LNCaP clone FGC (cell line): ENCODE results near the gene SALL4.
"Not testable (repeated sequence)": the region's sequence is repeated elsewhere in the genome, so short reads cannot be mapped to it uniquely, and the experiment has no call there.

Experiments used
- DNase-seq: peaks from one replicate; pipeline ENCODE4 v3.0.0-alpha.2; 2011; ENCODE audit warnings: low read depth
- H3K4me3 ChIP-seq: 2 replicates; pipeline ENCODE4 v1.5.1; 2011; ENCODE audit warnings: mild to moderate bottlenecking, low read depth, low read length, control low read depth
- TF ChIP-seq, protein P1 (sequence below): IDR thresholded peaks from 2 replicates; pipeline ENCODE4 v1.5.1; 2012; ENCODE audit warnings: mild to moderate bottlenecking; ENCODE audit not compliant: control insufficient read depth, insufficient read depth; ENCODE audit errors: extremely low read depth

Gene SALL4

GRCh38 chr20:51766994-51767866 lies 35.1 kb downstream of the SALL4 start:
- peak; percentile 62 for DNase-seq
- H3K4me3 ChIP-seq = peak overlapping the region; percentile 94
- TF ChIP-seq, protein P1, sequence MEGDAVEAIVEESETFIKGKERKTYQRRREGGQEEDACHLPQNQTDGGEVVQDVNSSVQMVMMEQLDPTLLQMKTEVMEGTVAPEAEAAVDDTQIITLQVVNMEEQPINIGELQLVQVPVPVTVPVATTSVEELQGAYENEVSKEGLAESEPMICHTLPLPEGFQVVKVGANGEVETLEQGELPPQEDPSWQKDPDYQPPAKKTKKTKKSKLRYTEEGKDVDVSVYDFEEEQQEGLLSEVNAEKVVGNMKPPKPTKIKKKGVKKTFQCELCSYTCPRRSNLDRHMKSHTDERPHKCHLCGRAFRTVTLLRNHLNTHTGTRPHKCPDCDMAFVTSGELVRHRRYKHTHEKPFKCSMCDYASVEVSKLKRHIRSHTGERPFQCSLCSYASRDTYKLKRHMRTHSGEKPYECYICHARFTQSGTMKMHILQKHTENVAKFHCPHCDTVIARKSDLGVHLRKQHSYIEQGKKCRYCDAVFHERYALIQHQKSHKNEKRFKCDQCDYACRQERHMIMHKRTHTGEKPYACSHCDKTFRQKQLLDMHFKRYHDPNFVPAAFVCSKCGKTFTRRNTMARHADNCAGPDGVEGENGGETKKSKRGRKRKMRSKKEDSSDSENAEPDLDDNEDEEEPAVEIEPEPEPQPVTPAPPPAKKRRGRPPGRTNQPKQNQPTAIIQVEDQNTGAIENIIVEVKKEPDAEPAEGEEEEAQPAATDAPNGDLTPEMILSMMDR = 0 out of 2 replicates have a peak, but pooled peaks have one; percentile 1

DNA sequence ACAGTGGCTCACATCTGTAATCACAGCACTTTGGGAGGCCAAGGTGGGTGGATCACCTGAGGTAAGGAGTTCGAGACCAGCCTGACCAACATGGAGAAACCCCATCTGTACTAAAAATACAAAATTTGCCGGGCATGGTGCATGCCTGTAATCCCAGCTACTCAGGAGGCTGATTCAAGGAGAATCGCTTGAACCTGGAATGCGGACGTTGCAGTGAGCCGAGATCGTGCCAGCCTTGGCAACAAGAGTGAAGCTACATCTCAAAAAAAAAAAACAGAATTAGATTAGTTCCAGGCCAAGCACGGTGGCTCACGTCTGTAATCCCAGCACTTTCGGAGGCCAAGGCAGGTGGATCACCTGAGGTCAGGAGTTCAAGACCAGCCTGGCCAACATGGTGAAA lies 36.9 kb downstream of the SALL4 start:
- H3K4me3 ChIP-seq, DNase-seq: not testable (repeated sequence)

GRCh38 chr20:51763965-51764602 lies 38.2 kb downstream of the SALL4 start:
- DNase-seq = no peak
- TF ChIP-seq, protein P1 = no peak
- H3K4me3 ChIP-seq = no peak overlapping the region

DNA sequence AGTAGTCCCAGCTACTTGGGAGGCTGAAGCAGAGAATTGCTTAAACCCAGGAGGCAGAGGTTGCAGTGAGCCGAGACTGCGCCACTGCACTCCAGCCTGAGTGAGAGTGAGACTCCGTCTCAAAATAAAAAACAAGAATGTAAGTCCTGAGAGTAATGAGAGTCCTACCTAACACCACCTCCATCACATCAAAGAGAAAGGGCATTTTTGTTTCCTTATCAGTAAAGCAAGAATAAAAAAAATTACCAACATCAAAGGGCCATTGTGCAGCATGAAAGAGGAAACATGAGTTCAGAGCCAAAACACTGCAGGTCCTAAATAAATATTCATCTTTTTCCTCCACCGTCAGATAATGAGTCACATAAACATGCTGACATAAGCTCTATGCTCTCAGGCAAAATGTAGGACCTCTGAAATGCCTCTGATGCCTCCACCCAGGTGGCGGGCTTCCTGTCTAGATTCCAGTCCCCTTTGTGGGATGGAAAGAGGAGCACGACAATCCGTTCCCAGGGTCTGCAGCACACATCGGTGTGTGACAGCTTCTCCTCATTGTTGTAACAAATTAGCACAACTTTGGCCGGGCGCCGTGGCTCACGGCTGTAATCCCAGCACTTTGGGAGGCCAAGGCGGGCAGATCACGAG lies 41.3 kb downstream of the SALL4 start:
- DNase-seq = no peak
- TF ChIP-seq, protein P1 = no peak
- H3K4me3 ChIP-seq = no peak overlapping the region

GRCh38 chr20:51759769-51760510 lies 42.4 kb downstream of the SALL4 start:
- TF ChIP-seq, protein P1 = no peak
- DNase-seq = no peak

DNA sequence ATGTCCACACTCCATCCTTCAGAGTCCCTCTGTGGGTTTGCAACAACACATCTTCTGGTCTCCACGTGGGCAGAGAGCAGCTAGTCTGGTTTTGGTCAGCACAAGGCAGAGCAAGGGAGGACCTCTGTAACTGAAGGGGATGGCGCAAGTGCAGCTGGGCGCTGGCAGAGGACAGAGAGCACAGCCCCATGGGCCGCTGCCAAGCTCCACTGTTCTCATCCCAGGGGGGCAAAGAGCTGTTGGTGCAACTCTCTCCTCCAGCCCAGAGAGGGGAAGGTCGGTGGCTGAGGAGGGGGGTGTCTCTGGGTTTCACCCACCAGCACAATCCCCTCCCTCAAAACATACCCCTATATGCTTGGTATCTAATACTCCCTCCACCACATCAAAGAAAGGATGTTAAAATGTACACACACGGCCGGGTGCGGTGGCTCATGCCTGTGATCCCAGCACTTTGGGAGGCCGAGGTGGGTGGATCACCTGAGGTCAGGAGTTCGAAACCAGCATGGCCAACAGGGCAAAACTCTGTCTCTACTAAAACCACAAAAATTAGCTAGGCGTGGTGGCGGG lies 43.3 kb downstream of the SALL4 start:
- DNase-seq = no peak
- H3K4me3 ChIP-seq = no peak overlapping the region
- TF ChIP-seq, protein P1 = no peak

More at GRCh38 chr20:51759769-51760510, 42.4 kb downstream of the SALL4 start:
- H3K4me3 ChIP-seq = no peak overlapping the region
